Panc1 (cell line): ENCODE measurements around the gene GPBP1L1.

Source experiments
- CTCF ChIP-seq: fragments of 450-650 bp; IDR thresholded peaks from 2 replicates; pipeline ENCODE4 v1.5.1; 2017; ENCODE audit warnings: mild to moderate bottlenecking
- POLR2AphosphoS5 ChIP-seq: IDR thresholded peaks from 2 replicates; pipeline ENCODE4 v1.6.1; 2012; ENCODE audit warnings: mild to moderate bottlenecking, low read depth, low read length, moderate library complexity
- TF ChIP-seq, protein P1 (sequence below), 2 experiments: IDR thresholded peaks; 2 replicates each; pipeline ENCODE4 v1.6.1; 2011 to 2012; ENCODE audit warnings: low read depth in 2 of 2, control low read depth in 1 of 2, low read length in 1 of 2, mild to moderate bottlenecking in 1 of 2, moderate library complexity in 1 of 2; ENCODE audit not compliant: insufficient read depth in 1 of 2

DNA sequence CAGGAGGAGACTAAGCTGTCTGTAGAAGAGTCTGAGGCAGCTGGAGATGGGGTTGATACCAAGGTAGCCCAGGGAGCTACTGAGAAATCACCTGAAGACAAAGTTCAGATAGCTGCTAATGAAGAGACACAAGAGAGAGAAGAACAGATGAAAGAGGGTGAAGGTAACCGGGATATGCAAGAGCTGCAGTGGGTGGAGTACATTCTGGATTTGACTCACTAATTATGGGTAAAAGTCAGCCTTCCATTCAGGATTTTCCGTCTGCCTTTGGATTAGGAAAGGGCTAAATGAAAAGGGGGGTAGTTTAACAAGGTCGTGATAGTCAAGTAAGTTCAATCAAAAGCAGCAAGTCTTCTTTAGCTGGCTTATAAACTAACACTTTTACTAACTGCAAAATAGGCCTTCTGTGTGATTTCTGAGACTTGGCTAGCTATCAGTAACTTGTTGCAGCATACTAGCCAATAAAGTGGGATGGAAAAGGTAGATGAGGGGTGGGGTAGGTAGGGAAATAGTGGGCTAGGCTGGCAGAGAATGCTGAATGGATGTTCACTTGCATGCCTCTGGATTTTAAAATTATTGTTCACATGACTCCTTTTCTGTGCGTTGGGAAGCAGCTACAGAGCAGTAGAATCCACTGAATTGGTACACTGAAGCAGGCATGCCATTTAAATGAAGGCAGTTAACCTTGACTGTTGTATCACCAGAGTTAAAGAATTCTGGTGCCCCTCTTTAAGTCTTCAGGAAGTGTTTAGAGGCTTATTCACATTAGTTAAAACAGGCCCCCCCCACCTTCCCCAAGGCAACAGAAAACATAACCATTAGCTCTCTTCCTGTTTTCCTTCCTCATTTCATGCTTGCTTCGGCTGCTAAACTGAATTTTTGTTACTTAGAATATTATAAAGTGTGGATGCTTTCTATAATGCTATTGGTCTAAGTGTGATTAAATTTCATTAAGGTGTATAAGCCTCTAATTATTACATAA is 77.9 kb downstream of the GPBP1L1 start:
- TF ChIP-seq CTCF (no peak), POLR2AphosphoS5 (no peak)
- TF ChIP-seq, protein P1, sequence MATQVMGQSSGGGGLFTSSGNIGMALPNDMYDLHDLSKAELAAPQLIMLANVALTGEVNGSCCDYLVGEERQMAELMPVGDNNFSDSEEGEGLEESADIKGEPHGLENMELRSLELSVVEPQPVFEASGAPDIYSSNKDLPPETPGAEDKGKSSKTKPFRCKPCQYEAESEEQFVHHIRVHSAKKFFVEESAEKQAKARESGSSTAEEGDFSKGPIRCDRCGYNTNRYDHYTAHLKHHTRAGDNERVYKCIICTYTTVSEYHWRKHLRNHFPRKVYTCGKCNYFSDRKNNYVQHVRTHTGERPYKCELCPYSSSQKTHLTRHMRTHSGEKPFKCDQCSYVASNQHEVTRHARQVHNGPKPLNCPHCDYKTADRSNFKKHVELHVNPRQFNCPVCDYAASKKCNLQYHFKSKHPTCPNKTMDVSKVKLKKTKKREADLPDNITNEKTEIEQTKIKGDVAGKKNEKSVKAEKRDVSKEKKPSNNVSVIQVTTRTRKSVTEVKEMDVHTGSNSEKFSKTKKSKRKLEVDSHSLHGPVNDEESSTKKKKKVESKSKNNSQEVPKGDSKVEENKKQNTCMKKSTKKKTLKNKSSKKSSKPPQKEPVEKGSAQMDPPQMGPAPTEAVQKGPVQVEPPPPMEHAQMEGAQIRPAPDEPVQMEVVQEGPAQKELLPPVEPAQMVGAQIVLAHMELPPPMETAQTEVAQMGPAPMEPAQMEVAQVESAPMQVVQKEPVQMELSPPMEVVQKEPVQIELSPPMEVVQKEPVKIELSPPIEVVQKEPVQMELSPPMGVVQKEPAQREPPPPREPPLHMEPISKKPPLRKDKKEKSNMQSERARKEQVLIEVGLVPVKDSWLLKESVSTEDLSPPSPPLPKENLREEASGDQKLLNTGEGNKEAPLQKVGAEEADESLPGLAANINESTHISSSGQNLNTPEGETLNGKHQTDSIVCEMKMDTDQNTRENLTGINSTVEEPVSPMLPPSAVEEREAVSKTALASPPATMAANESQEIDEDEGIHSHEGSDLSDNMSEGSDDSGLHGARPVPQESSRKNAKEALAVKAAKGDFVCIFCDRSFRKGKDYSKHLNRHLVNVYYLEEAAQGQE (IDR thresholded peaks at IDR 0.05; ENCODE audit: insufficient read depth in 1 of 2, low read depth in 2 of 2, low read length in 1 of 2) = no peak
